Right lobe of liver (tissue), 4 donors: Measurements from ENCODE around the gene SLC25A48.

Experiments used
- CTCF ChIP-seq, 4 donors: fragments of 200-600 bp in 3 of 4; fragments of 450-650 bp in 1 of 4; IDR thresholded peaks; one replicate each; pipeline versions ENCODE4 v1.5.1 to v1.8.0; 2016 to 2022; ENCODE audit warnings: antibody characterized with exemption in 4 of 4, mild to moderate bottlenecking in 2 of 4
- POLR2A ChIP-seq: fragments of 450-650 bp; IDR thresholded peaks from one replicate; pipeline ENCODE4 v1.6.1; 2017; ENCODE audit warnings: antibody characterized with exemption, mild to moderate bottlenecking
- donor health status: DM: no; HTN: no; CAD: no.
- donor health status: DM: no; HTN: no; CAD: no.
- donor health status: DM: no; HTN: yes; CAD: no.

- no peak for TF ChIP-seq POLR2A
- no peak for TF ChIP-seq CTCF (IDR thresholded peaks at IDR 0.05)
Measured at GRCh38 chr5:135800656-135801055, 33.8 kb upstream of the SLC25A48 start.
